ENCODE measurements around the gene BSND.

The BSND gene

GRCh38 chr1:54972436-54972835, 26.3 kb upstream of the BSND start:
- no peaks in the 10 kb centered on the region for H3K36me3 ChIP-seq (ENCODE audit: insufficient read depth, low read length)
- H3K9me3 ChIP-seq (ENCODE audit: low read length): no peaks in the 10 kb centered on the region
- H3K27ac ChIP-seq (ENCODE audit: low read depth, low read length, poor library complexity, severe bottlenecking): no peak overlapping the region
- H3K4me1 ChIP-seq (ENCODE audit: insufficient read depth, low read length, severe bottlenecking): no peaks in the 10 kb centered on the region
- H3K9ac ChIP-seq (ENCODE audit: low read length): no peak overlapping the region
- no peaks in the 10 kb centered on the region for H3F3A ChIP-seq (ENCODE audit: insufficient read depth, low read length)
- no peaks in the 10 kb centered on the region for H4K20me1 ChIP-seq (ENCODE audit: insufficient read depth, low read length)
- no peak overlapping the region for H2AFZ ChIP-seq (ENCODE audit: low read length)
- H3K4me3 ChIP-seq (ENCODE audit: low read depth, low read length, poor library complexity, severe bottlenecking): no peak overlapping the region
- TF ChIP-seq EZH2 (IDR thresholded peaks at IDR 0.05; ENCODE audit: borderline replicate concordance, low read length) (no peak), CTCF (IDR thresholded peaks at IDR 0.05; ENCODE audit: low read length) (no peak)
- H3K4me2 ChIP-seq (ENCODE audit: low read length): no peak overlapping the region
- H3K27me3 ChIP-seq (ENCODE audit: insufficient read depth, low read length): no peaks in the 10 kb centered on the region; the same call in 1 of the 2 replicates
- no peaks in the 10 kb centered on the region for H3K79me2 ChIP-seq (ENCODE audit: insufficient read depth, low read length)
- no peaks in the 10 kb centered on the region for H3K9me2 ChIP-seq (ENCODE audit: low read depth, low read length)

GRCh38 chr1:54973205-54973921, 25.4 kb upstream of the BSND start:
- H3K4me2 ChIP-seq (ENCODE audit: low read length): no peak overlapping the region
- no peak overlapping the region for H3K9ac ChIP-seq (ENCODE audit: low read length)
- H3K27ac ChIP-seq (ENCODE audit: low read depth, low read length, poor library complexity, severe bottlenecking): no peak overlapping the region
- H3K36me3 ChIP-seq (ENCODE audit: insufficient read depth, low read length): no peaks in the 10 kb centered on the region
- no peak overlapping the region for H2AFZ ChIP-seq (ENCODE audit: low read length)
- TF ChIP-seq EZH2 (IDR thresholded peaks at IDR 0.05; ENCODE audit: borderline replicate concordance, low read length) (no peak), CTCF (IDR thresholded peaks at IDR 0.05; ENCODE audit: low read length) (no peak)
- no peaks in the 10 kb centered on the region for H3K79me2 ChIP-seq (ENCODE audit: insufficient read depth, low read length)
- H3K9me3 ChIP-seq (ENCODE audit: low read length): no peaks in the 10 kb centered on the region
- H3K4me3 ChIP-seq (ENCODE audit: low read depth, low read length, poor library complexity, severe bottlenecking): no peak overlapping the region
- H3F3A ChIP-seq (ENCODE audit: insufficient read depth, low read length): no peaks in the 10 kb centered on the region
- H3K9me2 ChIP-seq (ENCODE audit: low read depth, low read length): no peaks in the 10 kb centered on the region
- no peaks in the 10 kb centered on the region for H4K20me1 ChIP-seq (ENCODE audit: insufficient read depth, low read length)
- H3K27me3 ChIP-seq (ENCODE audit: insufficient read depth, low read length): peaks cover 6% of the 10 kb centered on the region; the same call in 1 of the 2 replicates
- H3K4me1 ChIP-seq (ENCODE audit: insufficient read depth, low read length, severe bottlenecking): no peaks in the 10 kb centered on the region

GRCh38 chr1:54975356-54976108, 23.2 kb upstream of the BSND start:
- Histone ChIP-seq H3K4me3 (ENCODE audit: low read depth, low read length, poor library complexity, severe bottlenecking) (no peak overlapping the region), H3K9me2 (ENCODE audit: low read depth, low read length) (no peaks in the 10 kb centered on the region), H3K4me2 (ENCODE audit: low read length) (no peak overlapping the region), H3K36me3 (ENCODE audit: insufficient read depth, low read length) (no peaks in the 10 kb centered on the region), H3F3A (ENCODE audit: insufficient read depth, low read length) (no peaks in the 10 kb centered on the region), H3K79me2 (ENCODE audit: insufficient read depth, low read length) (no peaks in the 10 kb centered on the region), H4K20me1 (ENCODE audit: insufficient read depth, low read length) (no peaks in the 10 kb centered on the region), H3K4me1 (ENCODE audit: insufficient read depth, low read length, severe bottlenecking) (no peaks in the 10 kb centered on the region), H3K9me3 (ENCODE audit: low read length) (no peaks in the 10 kb centered on the region), H3K9ac (ENCODE audit: low read length) (no peak overlapping the region), H2AFZ (ENCODE audit: low read length) (no peak overlapping the region), H3K27me3 (ENCODE audit: insufficient read depth, low read length) (peaks cover 9% of the 10 kb centered on the region; the same call in 1 of the 2 replicates), H3K27ac (ENCODE audit: low read depth, low read length, poor library complexity, severe bottlenecking) (no peak overlapping the region)
- TF ChIP-seq EZH2 (IDR thresholded peaks at IDR 0.05; ENCODE audit: borderline replicate concordance, low read length) (no peak), CTCF (IDR thresholded peaks at IDR 0.05; ENCODE audit: low read length) (no peak)
